ENCODE data around the gene RHCG. TPM values are rescaled to one million over a fixed set of nuclear protein-coding genes. Genes with fewer than 3 reads are reported as not detected.

Gene RHCG
- total and polyA plus RNA-seq, 8 donors: 2.2 to 3.1 (median 2.6) TPM; not detected in 2

DNA sequence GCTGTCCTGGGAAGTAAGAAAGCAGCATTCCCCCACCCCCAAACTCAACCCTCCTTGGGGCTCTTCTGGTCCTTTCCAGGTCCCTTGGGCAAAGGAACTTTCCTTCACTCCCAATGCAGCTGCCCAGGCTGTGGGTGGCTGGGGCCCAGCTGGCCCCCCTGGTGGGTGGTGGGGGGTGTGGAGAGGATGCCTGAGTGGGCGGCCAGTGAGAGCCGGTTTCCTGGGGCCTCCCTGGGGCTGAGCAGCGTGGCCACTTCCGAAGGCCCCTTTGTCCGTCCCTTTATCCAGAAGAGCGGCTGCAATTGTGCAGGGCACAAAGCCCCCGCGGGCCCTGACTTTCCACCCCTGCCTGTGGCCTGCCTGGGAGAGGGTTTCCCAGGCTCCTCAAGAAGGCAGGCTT is 61.0 kb downstream of the RHCG start:
- H3K4me1 ChIP-seq: peaks cover 2 to 9% of the 10 kb centered on the region in 2 donors
- TF ChIP-seq, protein P1, sequence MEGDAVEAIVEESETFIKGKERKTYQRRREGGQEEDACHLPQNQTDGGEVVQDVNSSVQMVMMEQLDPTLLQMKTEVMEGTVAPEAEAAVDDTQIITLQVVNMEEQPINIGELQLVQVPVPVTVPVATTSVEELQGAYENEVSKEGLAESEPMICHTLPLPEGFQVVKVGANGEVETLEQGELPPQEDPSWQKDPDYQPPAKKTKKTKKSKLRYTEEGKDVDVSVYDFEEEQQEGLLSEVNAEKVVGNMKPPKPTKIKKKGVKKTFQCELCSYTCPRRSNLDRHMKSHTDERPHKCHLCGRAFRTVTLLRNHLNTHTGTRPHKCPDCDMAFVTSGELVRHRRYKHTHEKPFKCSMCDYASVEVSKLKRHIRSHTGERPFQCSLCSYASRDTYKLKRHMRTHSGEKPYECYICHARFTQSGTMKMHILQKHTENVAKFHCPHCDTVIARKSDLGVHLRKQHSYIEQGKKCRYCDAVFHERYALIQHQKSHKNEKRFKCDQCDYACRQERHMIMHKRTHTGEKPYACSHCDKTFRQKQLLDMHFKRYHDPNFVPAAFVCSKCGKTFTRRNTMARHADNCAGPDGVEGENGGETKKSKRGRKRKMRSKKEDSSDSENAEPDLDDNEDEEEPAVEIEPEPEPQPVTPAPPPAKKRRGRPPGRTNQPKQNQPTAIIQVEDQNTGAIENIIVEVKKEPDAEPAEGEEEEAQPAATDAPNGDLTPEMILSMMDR (IDR thresholded peaks at IDR 0.05): no peak
- H3K27ac ChIP-seq: no peak overlapping the region
- H3K27me3 ChIP-seq: peaks cover 3 to 87% of the 10 kb centered on the region in 2 donors
- H3K9me3 ChIP-seq: no peaks in the 10 kb centered on the region
- DNase-seq (no peak), ATAC-seq (no peak)
- H3K36me3 ChIP-seq: no peaks in the 10 kb centered on the region
- intact Hi-C loops (cut with DNase I): no loop called here
- no peak overlapping the region for H3K4me3 ChIP-seq

DNA sequence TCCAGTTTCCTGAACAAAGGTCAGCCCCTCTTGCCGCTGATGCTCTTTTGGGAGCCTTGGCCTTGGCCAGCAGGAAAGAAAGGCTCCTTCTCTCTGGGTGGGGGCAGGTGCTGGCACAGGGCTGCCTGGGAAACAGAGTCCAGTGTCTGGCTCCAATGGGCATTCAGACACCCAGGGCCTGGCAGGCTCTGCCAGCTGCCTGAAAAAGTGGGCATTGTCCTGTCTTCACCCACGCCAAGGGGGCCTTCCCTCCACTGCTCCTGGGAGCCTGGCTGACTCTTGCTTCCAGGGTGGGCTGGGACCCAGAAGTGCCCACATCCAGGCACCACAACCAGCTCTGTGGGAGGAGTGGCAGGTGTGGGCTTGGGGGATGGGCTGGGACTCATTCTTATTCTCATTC is 62.7 kb downstream of the RHCG start:
- Histone ChIP-seq H3K36me3 (no peaks in the 10 kb centered on the region), H3K27me3 (peaks cover 3 to 87% of the 10 kb centered on the region in 2 donors), H3K27ac (no peak overlapping the region), H3K4me1 (peaks cover 3 to 14% of the 10 kb centered on the region in 2 donors), H3K9me3 (no peaks in the 10 kb centered on the region), H3K4me3 (no peak overlapping the region)
- TF ChIP-seq, protein P1 (IDR thresholded peaks at IDR 0.05): no peak
- ATAC-seq (no peak), DNase-seq (peak in 1 of 4 donors; percentile 47)
- intact Hi-C loops (cut with DNase I): no loop called here

DNA sequence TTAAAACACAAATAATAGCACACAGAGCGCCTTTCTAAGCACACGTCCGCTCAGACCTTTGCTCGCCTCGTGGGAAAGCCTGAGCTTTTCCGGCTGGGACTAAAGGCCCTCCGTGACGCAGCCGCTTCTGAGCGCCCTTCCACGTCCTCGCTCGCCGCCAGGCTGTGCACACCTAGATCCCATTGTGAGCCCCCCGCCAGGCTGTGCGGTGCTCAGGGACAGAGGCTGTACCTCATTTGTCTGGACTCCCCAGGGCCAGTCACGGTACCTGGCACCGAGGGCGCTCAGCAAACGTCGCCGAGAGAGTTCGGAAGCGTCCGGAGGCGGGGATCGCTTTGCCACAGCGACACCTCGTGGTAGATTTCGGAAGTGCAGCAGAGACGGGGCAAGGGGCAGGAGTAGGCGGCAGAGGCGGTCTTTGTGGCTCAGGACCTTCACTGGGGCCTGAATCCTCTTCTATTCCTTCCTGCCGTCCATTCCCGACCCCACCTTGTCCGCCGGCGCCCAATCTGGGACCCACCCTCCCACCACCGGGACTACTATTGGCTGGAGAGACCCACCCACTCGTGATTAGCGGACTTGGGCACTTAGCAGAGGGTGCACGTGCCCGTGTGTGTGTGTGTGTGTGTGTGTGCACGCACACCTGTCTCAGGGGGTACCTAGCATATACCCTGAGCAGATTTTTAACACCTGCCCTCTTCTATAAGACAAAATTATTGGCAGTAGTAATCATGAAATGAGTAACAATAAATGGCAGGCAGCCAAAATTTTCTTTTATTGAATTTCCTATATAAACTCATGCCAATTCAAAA is 65.6 kb downstream of the RHCG start:
- Histone ChIP-seq H3K27ac (no peak overlapping the region), H3K27me3 (peaks cover 3 to 76% of the 10 kb centered on the region in 2 donors), H3K36me3 (no peaks in the 10 kb centered on the region), H3K4me1 (peaks cover 3 to 14% of the 10 kb centered on the region in 2 donors), H3K4me3 (peak overlapping the region; percentile 8 to 31), H3K9me3 (no peaks in the 10 kb centered on the region)
- TF ChIP-seq, protein P1 (IDR thresholded peaks at IDR 0.05): peak; percentile 98 to 99
- intact Hi-C loops (cut with DNase I): no loop called here
- DNase-seq: peak; percentile 83 to 94 (median 83)
- ATAC-seq: peak; percentile 98

DNA sequence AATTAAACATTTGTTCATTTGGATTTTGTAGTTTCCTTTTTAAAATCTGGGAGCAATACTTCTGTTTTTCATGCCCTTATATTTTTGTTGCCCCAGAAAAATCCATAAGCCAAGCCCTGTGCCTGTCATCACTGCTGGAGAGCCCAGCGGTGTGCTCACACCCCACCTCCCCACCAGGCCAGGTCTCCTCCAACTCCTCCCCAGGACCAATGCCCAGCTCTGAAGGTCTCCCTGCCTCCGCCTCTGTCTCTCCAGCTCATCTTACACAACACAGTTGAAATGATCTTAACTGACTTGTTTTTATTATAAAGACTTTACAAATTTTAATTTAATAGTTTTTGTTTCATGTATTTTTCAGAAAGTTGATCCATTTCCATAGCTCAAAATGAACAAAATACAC is 66.4 kb downstream of the RHCG start:
- Histone ChIP-seq H3K4me3 (no peak overlapping the region), H3K4me1 (peaks cover 3 to 14% of the 10 kb centered on the region in 2 donors), H3K36me3 (no peaks in the 10 kb centered on the region), H3K9me3 (no peaks in the 10 kb centered on the region), H3K27ac (no peak overlapping the region), H3K27me3 (peaks cover 0 to 73% of the 10 kb centered on the region in 2 donors)
- intact Hi-C loops (cut with DNase I): loop anchor here in 1 of 2 donors (5.0 kb wide), 1 partner anchor 73 kb away; no protein-coding TSS in a partner anchor
- ATAC-seq: no peak
- TF ChIP-seq, protein P1 (IDR thresholded peaks at IDR 0.05): no peak
- DNase-seq: no peak

DNA sequence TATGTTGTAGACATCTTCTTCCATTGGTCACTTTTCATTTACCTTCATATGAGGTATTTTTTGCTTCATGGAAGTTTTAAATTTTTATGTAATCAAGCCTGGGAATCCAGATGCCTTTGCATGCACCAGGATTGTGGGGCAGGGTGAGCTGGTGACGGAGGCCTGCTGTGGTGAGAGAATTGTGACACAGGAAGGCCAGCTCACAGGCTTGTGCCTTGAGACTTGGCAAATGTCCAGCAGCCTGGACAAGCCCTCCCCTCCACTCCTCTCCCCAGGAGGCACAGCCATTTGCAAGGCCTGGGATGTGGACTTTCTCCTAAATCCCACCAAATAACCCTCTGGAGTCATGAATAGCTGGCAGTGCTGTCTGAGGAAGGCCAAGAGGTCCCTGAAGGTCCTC is 67.4 kb downstream of the RHCG start:
- H3K4me3 ChIP-seq: no peak overlapping the region
- no peak overlapping the region for H3K27ac ChIP-seq
- TF ChIP-seq, protein P1 (IDR thresholded peaks at IDR 0.05): no peak
- peaks cover 0 to 77% of the 10 kb centered on the region in 2 donors for H3K27me3 ChIP-seq
- H3K9me3 ChIP-seq: no peaks in the 10 kb centered on the region
- DNase-seq (peak in 1 of 4 donors; percentile 56), ATAC-seq (no peak)
- H3K36me3 ChIP-seq: no peaks in the 10 kb centered on the region
- H3K4me1 ChIP-seq: peaks cover 3 to 14% of the 10 kb centered on the region in 2 donors
- intact Hi-C loops (cut with DNase I): loop anchor here in 1 of 2 donors (5.0 kb wide), 1 partner anchor 72 kb away; no protein-coding TSS in a partner anchor

Measured in left lung (tissue), 10 donors.